ENCODE results near the gene GPX3.

GPX3 gene

DNA sequence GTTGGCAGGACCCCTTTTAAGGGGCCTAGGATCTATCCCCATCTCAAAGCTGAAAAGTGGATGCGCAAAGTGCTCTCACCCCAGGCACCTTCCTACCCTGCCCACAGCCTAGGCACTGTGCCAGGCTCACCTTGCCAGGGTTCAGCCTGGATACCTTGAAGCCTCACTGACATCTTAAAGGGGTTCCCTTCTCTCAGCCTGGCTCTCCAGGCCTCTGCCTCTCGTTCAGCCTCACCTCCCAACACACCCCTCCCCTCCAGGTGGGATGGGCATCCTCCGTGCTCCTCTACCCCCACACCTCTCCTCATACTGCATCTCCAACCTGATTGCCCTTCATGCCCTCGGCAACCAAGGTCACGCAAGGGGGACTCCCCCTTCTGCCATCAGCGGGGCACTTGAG lies 34.9 kb downstream of the GPX3 start:
- in situ Hi-C loops (cut with MboI; ENCODE audit: low sequenced_read_pairs) = loop anchor here (10.0 kb wide), 1 partner anchor 109 kb away; no protein-coding TSS in a partner anchor

DNA sequence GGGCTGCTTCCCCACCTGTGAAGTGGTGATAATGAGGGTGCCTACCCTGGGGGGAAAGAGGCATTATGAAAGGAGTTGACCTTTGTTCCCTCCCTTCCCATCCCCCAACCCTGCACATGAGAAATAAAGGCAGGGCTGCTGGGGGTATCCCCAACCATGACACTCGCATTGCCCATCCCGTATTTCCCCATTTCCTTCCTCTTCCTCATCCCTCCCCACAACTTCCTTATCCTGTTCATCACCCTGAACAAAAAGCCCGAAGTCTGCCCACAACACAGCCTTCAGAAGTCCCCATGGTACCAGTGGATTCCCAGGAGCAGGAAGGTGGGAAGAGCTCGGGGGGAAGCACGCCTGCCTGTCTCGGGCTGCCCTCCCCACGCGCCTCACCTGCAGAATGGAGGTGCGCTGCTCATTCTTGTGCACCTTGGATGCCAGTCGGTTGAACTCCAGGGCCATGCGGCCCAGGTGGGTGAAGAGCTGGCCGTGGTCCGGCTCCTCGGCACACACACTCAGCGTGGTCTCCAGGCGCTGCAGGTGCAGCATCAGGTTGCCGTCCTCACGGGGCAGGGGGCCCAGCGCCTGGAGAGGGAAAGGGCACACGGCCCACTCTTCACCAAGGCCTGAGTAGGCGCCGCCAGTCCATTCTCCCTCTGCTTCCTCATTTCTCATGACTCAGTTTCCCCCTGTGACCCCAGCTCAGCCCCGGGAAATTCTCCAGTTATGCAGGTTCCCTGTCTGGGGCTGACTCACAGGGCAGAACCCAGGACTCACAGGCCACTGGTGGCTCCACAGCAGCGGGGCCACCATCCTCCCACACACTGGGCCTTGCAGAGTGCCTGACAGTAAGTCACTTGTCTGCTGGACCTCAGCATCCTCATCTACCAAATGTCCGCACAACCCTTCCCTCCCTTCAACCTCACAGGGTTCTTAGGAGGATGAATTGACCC lies 36.3 kb downstream of the GPX3 start:
- in situ Hi-C loops (cut with MboI; ENCODE audit: low sequenced_read_pairs) = loop anchor here (10.0 kb wide), 1 partner anchor 108 kb away; no protein-coding TSS in a partner anchor

DNA sequence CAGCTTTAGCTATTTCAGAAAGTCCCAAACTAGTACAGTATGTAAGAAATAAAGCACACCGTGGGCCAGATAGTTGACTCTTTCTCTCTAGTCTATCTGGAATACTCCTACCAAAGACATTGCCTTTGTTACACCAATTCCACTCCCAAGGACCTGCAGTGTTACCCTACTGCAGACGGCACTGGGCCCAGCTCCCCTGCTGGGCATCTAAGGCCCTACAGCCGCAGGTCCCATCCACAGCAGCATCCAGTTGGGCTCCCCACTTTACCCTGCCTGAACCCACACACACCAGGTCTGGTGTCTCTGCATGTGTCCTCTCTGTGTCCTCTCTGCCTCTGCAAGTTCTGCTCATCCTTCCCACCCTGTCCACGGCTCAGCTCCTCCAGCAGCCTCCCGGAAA lies 37.9 kb downstream of the GPX3 start:
- in situ Hi-C loops (cut with MboI; ENCODE audit: low sequenced_read_pairs) = loop anchor here (10.0 kb wide), 1 partner anchor 106 kb away; no protein-coding TSS in a partner anchor

- in situ Hi-C loops (cut with MboI; ENCODE audit: low sequenced_read_pairs) = loop anchor here (10.0 kb wide), 1 partner anchor 106 kb away; no protein-coding TSS in a partner anchor
Measured at GRCh38 chr5:151058891-151059489, 38.6 kb downstream of the GPX3 start.

DNA sequence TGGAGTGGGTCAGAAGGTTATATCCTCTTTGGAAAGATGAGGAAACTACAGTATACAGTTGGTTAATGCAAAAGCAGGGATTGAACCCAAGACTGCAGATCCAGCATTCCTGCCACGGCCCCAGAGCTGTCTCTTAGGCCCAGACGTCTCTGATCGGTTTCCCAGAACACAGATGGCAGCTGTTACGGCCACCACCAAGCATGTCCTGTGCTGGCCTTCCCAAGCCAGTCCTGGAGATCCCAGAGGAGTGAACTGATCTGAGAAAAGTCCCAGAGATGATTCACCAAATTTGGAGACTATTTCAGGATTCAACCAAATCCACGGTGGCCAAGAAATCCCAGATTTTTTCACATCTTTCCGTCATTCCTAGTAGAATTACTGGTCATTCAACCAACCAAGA lies 40.4 kb downstream of the GPX3 start:
- in situ Hi-C loops (cut with MboI; ENCODE audit: low sequenced_read_pairs) = no loop called here

DNA sequence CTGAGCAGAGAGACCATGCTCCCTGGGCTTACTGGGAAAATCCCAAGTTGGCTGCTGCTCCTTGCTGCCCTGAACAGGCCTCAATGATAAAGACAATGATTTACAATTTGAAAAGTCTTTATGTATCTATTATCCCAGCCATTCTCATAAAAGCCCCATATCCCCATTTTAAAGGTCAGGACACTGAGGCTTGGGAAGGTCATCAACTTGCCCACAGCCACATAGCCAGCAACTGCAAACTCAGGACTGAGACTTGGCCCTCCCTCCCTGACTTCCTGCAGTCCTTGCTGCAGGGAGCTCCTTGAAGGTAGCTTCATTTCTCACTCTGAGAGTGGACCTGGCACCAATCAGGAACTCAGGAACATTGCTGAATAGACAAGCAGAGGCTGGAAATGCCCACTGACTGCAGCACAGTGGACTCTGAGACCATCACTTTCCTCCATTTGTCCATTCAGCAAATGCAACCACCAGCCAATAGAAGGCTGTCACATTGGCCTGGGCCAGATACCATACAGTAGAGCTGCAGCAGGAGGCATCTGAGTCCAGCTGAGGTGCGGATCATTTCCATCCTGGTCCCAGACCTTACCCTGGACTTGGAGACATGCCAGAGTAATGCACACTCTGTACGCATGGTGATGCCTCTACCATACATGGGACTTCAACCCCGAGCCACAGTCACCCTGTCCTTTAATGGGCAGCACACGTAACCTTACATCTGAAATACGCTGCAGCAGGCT lies 42.2 kb downstream of the GPX3 start:
- in situ Hi-C loops (cut with MboI; ENCODE audit: low sequenced_read_pairs) = no loop called here

GRCh38 chr5:151063142-151063989 lies 43.0 kb downstream of the GPX3 start:
- in situ Hi-C loops (cut with MboI; ENCODE audit: low sequenced_read_pairs) = no loop called here

GRCh38 chr5:151064916-151065499 lies 44.6 kb downstream of the GPX3 start:
- in situ Hi-C loops (cut with MboI; ENCODE audit: low sequenced_read_pairs) = no loop called here

DNA sequence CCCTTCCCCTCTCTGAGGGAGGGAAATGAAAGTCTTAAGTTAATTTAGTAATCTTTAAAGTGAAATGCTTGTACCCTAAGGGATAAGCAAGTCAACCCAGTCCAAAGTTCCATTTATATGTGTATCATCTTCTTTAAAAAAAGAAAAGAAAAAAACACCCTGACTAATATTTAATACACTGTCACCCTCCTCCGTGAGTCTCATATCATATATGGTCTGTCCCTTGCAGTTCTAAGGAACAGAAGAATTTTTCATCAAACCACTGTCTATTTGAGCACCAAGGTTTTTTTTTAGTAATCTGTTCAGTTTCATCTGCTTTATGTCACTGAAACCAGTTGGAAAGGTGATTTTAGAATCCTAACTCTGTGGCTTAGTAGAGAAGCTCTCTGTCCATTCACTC lies 45.2 kb downstream of the GPX3 start:
- in situ Hi-C loops (cut with MboI; ENCODE audit: low sequenced_read_pairs) = no loop called here

GRCh38 chr5:151066920-151067319 lies 46.5 kb downstream of the GPX3 start:
- in situ Hi-C loops (cut with MboI; ENCODE audit: low sequenced_read_pairs) = no loop called here

- in situ Hi-C loops (cut with MboI; ENCODE audit: low sequenced_read_pairs) = no loop called here
Measured at GRCh38 chr5:151067632-151068432, 47.4 kb downstream of the GPX3 start.

GRCh38 chr5:151068433-151069197 lies 48.2 kb downstream of the GPX3 start:
- in situ Hi-C loops (cut with MboI; ENCODE audit: low sequenced_read_pairs) = no loop called here

GRCh38 chr5:151070449-151070848 lies 50.1 kb downstream of the GPX3 start:
- in situ Hi-C loops (cut with MboI; ENCODE audit: low sequenced_read_pairs) = no loop called here

GRCh38 chr5:151071021-151071420 lies 50.6 kb downstream of the GPX3 start:
- in situ Hi-C loops (cut with MboI; ENCODE audit: low sequenced_read_pairs) = no loop called here

DNA sequence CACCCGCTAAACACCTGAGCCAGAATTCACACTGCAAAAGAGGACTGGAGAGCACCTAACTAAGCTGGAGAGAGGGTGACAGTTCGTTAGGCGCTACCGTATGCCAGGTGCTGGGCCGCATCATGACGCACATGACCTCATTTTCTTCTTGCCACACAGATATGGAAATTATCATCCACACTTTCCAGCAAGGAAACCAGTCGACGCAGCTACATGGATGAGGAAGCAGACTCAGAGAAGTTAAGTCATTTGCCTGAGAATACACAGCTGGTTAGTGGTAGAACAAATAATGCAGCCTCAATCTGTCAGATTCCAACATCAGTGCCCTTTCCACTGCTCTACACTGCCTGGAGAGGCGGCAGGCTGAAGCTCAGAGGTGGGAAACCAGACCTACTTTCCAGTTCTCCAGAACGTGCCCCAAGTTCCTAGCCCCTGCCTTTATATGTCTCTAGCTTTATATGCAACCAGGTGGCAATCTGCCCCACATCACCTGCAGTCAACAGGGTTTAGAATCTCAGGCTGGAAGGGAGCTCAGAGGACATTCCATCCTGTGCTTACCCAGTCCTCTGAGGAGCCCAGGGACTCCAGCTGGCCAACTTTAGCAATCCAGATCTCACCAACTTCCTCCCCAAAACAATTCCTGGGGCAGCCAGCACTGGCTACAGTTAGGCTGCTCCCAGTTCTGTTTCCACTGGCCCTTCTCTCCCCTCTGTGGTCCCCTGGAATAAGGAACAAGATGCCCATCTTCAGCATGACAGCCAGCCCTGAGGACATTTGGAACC lies 51.6 kb downstream of the GPX3 start:
- in situ Hi-C loops (cut with MboI; ENCODE audit: low sequenced_read_pairs) = no loop called here

DNA sequence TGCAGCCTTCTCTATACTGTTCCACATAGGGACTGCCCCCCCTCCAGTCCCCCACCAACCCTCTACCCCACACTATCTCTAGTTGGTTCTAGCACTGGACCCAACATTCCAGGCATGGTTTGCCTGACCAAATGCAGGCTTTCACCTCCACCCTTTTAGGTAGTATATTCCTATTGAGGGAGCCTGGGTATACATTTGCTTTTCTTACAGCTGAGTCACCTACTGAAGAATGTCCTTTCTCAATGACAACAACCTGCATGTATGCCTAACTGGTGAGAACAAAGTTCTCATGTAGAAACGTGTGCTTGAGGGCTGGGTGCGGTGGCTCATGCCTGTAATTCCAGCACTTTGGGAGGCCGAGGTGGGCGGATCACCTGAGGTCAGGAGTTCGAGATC lies 52.2 kb downstream of the GPX3 start:
- in situ Hi-C loops (cut with MboI; ENCODE audit: low sequenced_read_pairs) = no loop called here

DNA sequence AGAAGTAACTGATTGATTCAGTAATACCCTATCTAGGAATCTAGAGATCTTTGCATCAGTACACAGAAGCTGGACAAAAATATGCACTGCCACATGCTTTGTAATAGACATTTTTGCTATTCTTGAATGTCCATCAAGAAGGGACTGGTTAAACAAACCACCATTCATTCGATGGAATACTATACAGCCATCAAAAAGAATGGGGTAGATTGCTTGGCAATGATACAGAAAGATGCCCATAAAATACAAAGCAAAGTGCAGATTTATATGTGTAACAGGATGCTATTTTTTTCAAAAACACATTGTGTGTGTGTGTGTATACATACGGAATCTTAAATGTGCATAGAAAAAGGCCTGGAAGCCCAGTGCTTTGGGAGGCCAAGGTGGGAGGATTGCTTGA lies 52.9 kb downstream of the GPX3 start:
- in situ Hi-C loops (cut with MboI; ENCODE audit: low sequenced_read_pairs) = no loop called here

GRCh38 chr5:151074557-151074956 lies 54.2 kb downstream of the GPX3 start:
- in situ Hi-C loops (cut with MboI; ENCODE audit: low sequenced_read_pairs) = no loop called here

Measured in HL-60/S4 (cell line).